SK-N-SH treated with all-trans-retinoic acid at 6 μM for 48 hours (cell line): Measurements from ENCODE around the gene ATP11A.
A peak's percentile ranks its signal among the peaks of the same experiment; 100 is the strongest.

Source experiments
- ATAC-seq: fragments of 200-7000 bp; cut with Tn5 transposase; 3 replicates; pipeline ENCODE4 v1.9.1; 2020; ENCODE audit warnings: mild to moderate bottlenecking, moderate library complexity
- ARNTL ChIP-seq: fragments of 450-650 bp; formaldehyde crosslinking; IDR thresholded peaks from 2 replicates; pipeline ENCODE4 v1.5.0; 2020; ENCODE audit warnings: low read depth, mild to moderate bottlenecking, moderate library complexity, borderline replicate concordance
- BACH2 ChIP-seq: fragments of 250-450 bp; sonication (Bioruptor Pico); IDR thresholded peaks from 2 replicates; pipeline ENCODE4 v1.9.0; 2021; ENCODE audit warnings: mild to moderate bottlenecking, borderline replicate concordance
- CREB5 ChIP-seq: fragments of 250-450 bp; sonication (Bioruptor Pico); IDR thresholded peaks from 2 replicates; pipeline ENCODE4 v1.5.1; 2020; ENCODE audit warnings: low read depth, mild to moderate bottlenecking, moderate library complexity
- CSDC2 ChIP-seq: fragments of 250-450 bp; sonication (Bioruptor Pico); IDR thresholded peaks from 2 replicates; pipeline ENCODE4 v1.5.0; 2020; ENCODE audit warnings: mild to moderate bottlenecking, moderate library complexity
- ESRRG ChIP-seq: fragments of 250-450 bp; sonication (Bioruptor Pico); IDR thresholded peaks from 2 replicates; pipeline ENCODE4 v1.6.1; 2021; ENCODE audit warnings: mild to moderate bottlenecking
- GLIS3 ChIP-seq: fragments of 250-450 bp; sonication (Bioruptor Pico); IDR thresholded peaks from 2 replicates; pipeline ENCODE4 v1.5.0; 2020; ENCODE audit warnings: mild to moderate bottlenecking, moderate library complexity
- ISL1 ChIP-seq: fragments of 250-450 bp; sonication (Bioruptor Pico); IDR thresholded peaks from 2 replicates; pipeline ENCODE4 v2.1.2; 2022; ENCODE audit warnings: mild to moderate bottlenecking, moderate library complexity
- OSR1 ChIP-seq: fragments of 250-450 bp; sonication (Bioruptor Pico); IDR thresholded peaks from 2 replicates; pipeline ENCODE4 v1.8.0; 2022; ENCODE audit warnings: moderate library complexity, mild to moderate bottlenecking, inconsistent platforms
- PATZ1 ChIP-seq: fragments of 250-450 bp; sonication (Bioruptor Pico); IDR thresholded peaks from 2 replicates; pipeline ENCODE4 v1.8.0; 2020; ENCODE audit warnings: mild to moderate bottlenecking, moderate library complexity, borderline replicate concordance
- SNAI2 ChIP-seq: fragments of 250-450 bp; sonication (Bioruptor Pico); IDR thresholded peaks from 2 replicates; pipeline ENCODE4 v1.5.0; 2020; ENCODE audit warnings: mild to moderate bottlenecking, moderate library complexity
- TCF4 ChIP-seq: fragments of 250-450 bp; sonication (Bioruptor Pico); IDR thresholded peaks from 2 replicates; pipeline ENCODE4 v1.8.0; 2021; ENCODE audit warnings: mild to moderate bottlenecking, moderate library complexity, borderline replicate concordance
- TOX ChIP-seq: fragments of 250-450 bp; sonication (Bioruptor Pico); IDR thresholded peaks from 2 replicates; pipeline ENCODE4 v1.8.0; 2021; ENCODE audit warnings: mild to moderate bottlenecking, moderate library complexity, borderline replicate concordance
- TSHZ2 ChIP-seq: fragments of 250-450 bp; sonication (Bioruptor Pico); IDR thresholded peaks from 2 replicates; pipeline ENCODE4 v1.5.0; 2020; ENCODE audit warnings: mild to moderate bottlenecking, moderate library complexity
- ZC3H10 ChIP-seq: fragments of 250-450 bp; sonication (Bioruptor Pico); IDR thresholded peaks from 2 replicates; pipeline ENCODE4 v1.5.1; 2021; ENCODE audit warnings: mild to moderate bottlenecking, moderate library complexity
- ZFP3 ChIP-seq: fragments of 250-450 bp; sonication (Bioruptor Pico); IDR thresholded peaks from 2 replicates; pipeline ENCODE4 v1.5.0; 2020; ENCODE audit warnings: mild to moderate bottlenecking, moderate library complexity
- ZFP30 ChIP-seq: fragments of 450-650 bp; formaldehyde crosslinking; IDR thresholded peaks from 2 replicates; pipeline ENCODE4 v1.5.0; 2022; ENCODE audit warnings: mild to moderate bottlenecking, moderate library complexity
- ZNF565 ChIP-seq: fragments of 450-650 bp; formaldehyde crosslinking; conservative IDR thresholded peaks from 2 replicates; pipeline ENCODE4 v1.5.0; 2020; ENCODE audit warnings: low read depth, mild to moderate bottlenecking, moderate library complexity
- ZNF8 ChIP-seq: fragments of 450-650 bp; formaldehyde crosslinking; IDR thresholded peaks from 2 replicates; pipeline ENCODE4 v1.5.0; 2020; ENCODE audit warnings: mild to moderate bottlenecking, moderate library complexity

Gene ATP11A

GRCh38 chr13:112885242-112885781 lies 195.5 kb downstream of the ATP11A start:
- ATAC-seq = peak; percentile 48; the same call in 1 of the 3 replicates
- TF ChIP-seq ISL1 (CRISPR knock-in tag) (no peak), CREB5 (CRISPR knock-in tag) (no peak), TOX (CRISPR knock-in tag) (no peak), OSR1 (CRISPR knock-in tag) (no peak), ZNF8 (CRISPR knock-in tag) (no peak), TCF4 (CRISPR knock-in tag) (no peak), PATZ1 (CRISPR knock-in tag) (no peak), SNAI2 (CRISPR knock-in tag) (no peak), TSHZ2 (no peak), ZNF565 (no peak), ZFP30 (CRISPR knock-in tag) (no peak), CSDC2 (CRISPR knock-in tag) (no peak), ARNTL (CRISPR knock-in tag) (no peak), ESRRG (CRISPR knock-in tag) (no peak), ZFP3 (CRISPR knock-in tag) (no peak), GLIS3 (CRISPR knock-in tag) (no peak)

GRCh38 chr13:112885782-112886268 lies 196.0 kb downstream of the ATP11A start:
- peak; percentile 99 for ATAC-seq
- TF ChIP-seq SNAI2 (CRISPR knock-in tag) (peak; percentile 40; the same call in 1 of the 2 replicates), CREB5 (CRISPR knock-in tag) (no peak)

GRCh38 chr13:112887151-112887550 lies 197.3 kb downstream of the ATP11A start:
- TF ChIP-seq CSDC2 (CRISPR knock-in tag) = no peak
- TF ChIP-seq BACH2 (CRISPR knock-in tag) = no peak
- TF ChIP-seq ZC3H10 (CRISPR knock-in tag) = no peak
- no peak for TF ChIP-seq TSHZ2
- no peak for TF ChIP-seq TCF4 (CRISPR knock-in tag)
- no peak for TF ChIP-seq PATZ1 (CRISPR knock-in tag)
- no peak for TF ChIP-seq CREB5 (CRISPR knock-in tag)
- TF ChIP-seq TOX (CRISPR knock-in tag) = no peak
- ATAC-seq = no peak
